ENCODE measurements around the gene AMIGO3. TPM values are rescaled to one million over a fixed set of nuclear protein-coding genes. Genes with fewer than 3 reads are reported as not detected.
"Not testable (repeated sequence)": the region's sequence is repeated elsewhere in the genome, so short reads cannot be mapped to it uniquely, and the experiment has no call there.

Gene AMIGO3
- total RNA-seq, 1 experiment from 2014 or later = 0.32 TPM

DNA sequence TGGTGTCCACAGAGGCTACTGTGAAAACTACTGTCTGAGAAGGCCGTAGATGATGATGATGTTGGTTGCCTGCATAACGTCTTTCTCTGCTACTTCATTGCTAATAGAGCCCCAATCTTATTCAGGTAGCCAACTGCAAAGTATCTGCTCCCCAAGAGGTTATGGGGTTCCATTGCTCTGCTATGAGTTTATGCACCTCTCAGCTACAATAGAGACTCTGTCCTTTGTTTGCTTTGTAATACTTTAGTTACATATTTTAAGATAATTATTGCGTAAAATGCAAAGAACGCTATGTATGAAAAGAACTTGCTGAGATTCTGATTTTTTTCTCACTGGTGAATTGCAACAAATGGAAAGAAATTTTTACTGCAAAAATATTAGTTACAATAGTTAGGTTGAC, 32.0 kb upstream of the AMIGO3 start:
- H3K4me1 ChIP-seq (ENCODE audit: control insufficient read depth in 1 of 2, insufficient read depth in 2 of 2, low read length in 2 of 2) = no peaks in the 10 kb centered on the region
- H3K27me3 ChIP-seq (ENCODE audit: insufficient read depth, low read length) = no peaks in the 10 kb centered on the region
- no peak overlapping the region for H3K4me2 ChIP-seq (ENCODE audit: low read length)
- no TSS peak for BruUV-seq (replicated peaks)
- intact Hi-C loops (cut with micrococcal nuclease) = no loop called here
- no peaks in the 10 kb centered on the region for H3K9me3 ChIP-seq (ENCODE audit: control insufficient read depth in 1 of 2, insufficient read depth in 1 of 2, low read depth in 1 of 2, low read length in 2 of 2)
- ChIA-PET CTCF (no interaction called here), RAD21 (ENCODE audit: low non-redundant PET in 1 of 2, low total read pairs in 2 of 2, uncharacterized antibody in 2 of 2, unreplicated experiment in 2 of 2) (no interaction called here), POLR2A (no interaction called here)
- H3K27ac ChIP-seq (ENCODE audit: low read depth, low read length) = no peak overlapping the region
- H2AFZ ChIP-seq (ENCODE audit: low read depth, low read length, poor library complexity, severe bottlenecking) = no peak overlapping the region
- H3K9ac ChIP-seq (ENCODE audit: low read length) = no peak overlapping the region
- H4K20me1 ChIP-seq (ENCODE audit: insufficient read depth) = peaks cover 4% of the 10 kb centered on the region; the same call in 1 of the 2 replicates
- H3K79me2 ChIP-seq (ENCODE audit: insufficient read depth, low read length) = peaks cover 64% of the 10 kb centered on the region
- peaks cover 0 to 2% of the 10 kb centered on the region in 2 experiments; a peak in 1 of 4 replicates for H3K36me3 ChIP-seq (ENCODE audit: control insufficient read depth in 1 of 2, insufficient read depth in 2 of 2, low read length in 2 of 2)
- TF ChIP-seq SIN3A (IDR thresholded peaks at IDR 0.05; ENCODE audit: low read depth) (no peak), JUND (IDR thresholded peaks at IDR 0.05) (no peak), POLR2AphosphoS5 (IDR thresholded peaks at IDR 0.05; ENCODE audit: low read depth, low read length) (no peak)
- no peaks in the 10 kb centered on the region for H3K9me2 ChIP-seq (ENCODE audit: insufficient read depth)
- no peak for DNase-seq (ENCODE audit: low read depth, low spot score)
- H3K4me3 ChIP-seq (replicated peaks in 1 of 2; ENCODE audit: low read depth in 1 of 2, low read length in 2 of 2) = no peak overlapping the region
- ATAC-seq = no peak

DNA sequence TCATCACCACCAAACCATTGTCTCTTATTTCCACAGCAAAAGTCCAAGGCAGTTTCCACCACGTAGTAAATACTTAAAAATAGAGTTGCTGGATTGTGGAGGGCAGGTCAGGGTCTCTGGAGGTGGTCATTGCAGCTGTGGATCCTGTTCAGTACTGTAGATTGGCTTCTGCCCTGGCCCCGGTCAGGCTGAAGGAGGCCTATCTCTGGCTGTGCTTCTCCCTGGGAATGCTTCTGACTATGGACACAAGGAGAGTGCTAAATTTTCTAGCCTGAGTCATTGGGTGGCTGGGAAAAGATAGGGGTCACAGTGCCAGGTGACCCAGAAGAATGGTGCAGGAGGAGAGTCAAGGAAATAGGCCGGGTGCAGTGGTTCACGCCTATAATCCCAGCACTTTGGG, 30.6 kb upstream of the AMIGO3 start:
- no peak for ATAC-seq
- intact Hi-C loops (cut with micrococcal nuclease) = no loop called here
- CTCF ChIA-PET = no interaction called here
- TF ChIP-seq SIN3A (IDR thresholded peaks at IDR 0.05; ENCODE audit: low read depth) (no peak), CBX3 (IDR thresholded peaks at IDR 0.05; ENCODE audit: low read depth) (no peak), EZH2 (IDR thresholded peaks at IDR 0.05) (no peak), SP1 (IDR thresholded peaks at IDR 0.05; ENCODE audit: low read depth) (no peak), RAD21 (IDR thresholded peaks at IDR 0.05; ENCODE audit: low read depth) (no peak), SRF (IDR thresholded peaks at IDR 0.05; ENCODE audit: low read depth) (no peak)
- TF ChIP-seq, protein P1, sequence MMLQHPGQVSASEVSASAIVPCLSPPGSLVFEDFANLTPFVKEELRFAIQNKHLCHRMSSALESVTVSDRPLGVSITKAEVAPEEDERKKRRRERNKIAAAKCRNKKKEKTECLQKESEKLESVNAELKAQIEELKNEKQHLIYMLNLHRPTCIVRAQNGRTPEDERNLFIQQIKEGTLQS (IDR thresholded peaks at IDR 0.05) = no peak
- Histone ChIP-seq H3K4me3 (replicated peaks in 1 of 2; ENCODE audit: low read depth in 1 of 2, low read length in 2 of 2) (no peak overlapping the region), H3K27ac (ENCODE audit: low read depth, low read length) (no peak overlapping the region), H3K36me3 (ENCODE audit: control insufficient read depth in 1 of 2, insufficient read depth in 2 of 2, low read length in 2 of 2) (peaks cover 0 to 2% of the 10 kb centered on the region in 2 experiments; a peak in 1 of 4 replicates), H4K20me1 (ENCODE audit: insufficient read depth) (0 out of 2 replicates have a peak, but pooled peaks cover 4% of the 10 kb centered on the region), H3K27me3 (ENCODE audit: insufficient read depth, low read length) (no peaks in the 10 kb centered on the region), H3K79me2 (ENCODE audit: insufficient read depth, low read length) (peaks cover 60% of the 10 kb centered on the region), H2AFZ (ENCODE audit: low read depth, low read length, poor library complexity, severe bottlenecking) (no peak overlapping the region), H3K9me2 (ENCODE audit: insufficient read depth) (no peaks in the 10 kb centered on the region), H3K4me2 (ENCODE audit: low read length) (no peak overlapping the region), H3K4me1 (ENCODE audit: control insufficient read depth in 1 of 2, insufficient read depth in 2 of 2, low read length in 2 of 2) (no peaks in the 10 kb centered on the region), H3K9ac (ENCODE audit: low read length) (no peak overlapping the region), H3K9me3 (ENCODE audit: control insufficient read depth in 1 of 2, insufficient read depth in 1 of 2, low read depth in 1 of 2, low read length in 2 of 2) (no peaks in the 10 kb centered on the region)
- no TSS peak for BruUV-seq (replicated peaks)
- DNase-seq (ENCODE audit: low read depth, low spot score) = no peak
- RAD21 ChIA-PET (ENCODE audit: low non-redundant PET in 1 of 2, low total read pairs in 2 of 2, uncharacterized antibody in 2 of 2, unreplicated experiment in 2 of 2) = no interaction called here
- POLR2A ChIA-PET = no interaction called here

DNA sequence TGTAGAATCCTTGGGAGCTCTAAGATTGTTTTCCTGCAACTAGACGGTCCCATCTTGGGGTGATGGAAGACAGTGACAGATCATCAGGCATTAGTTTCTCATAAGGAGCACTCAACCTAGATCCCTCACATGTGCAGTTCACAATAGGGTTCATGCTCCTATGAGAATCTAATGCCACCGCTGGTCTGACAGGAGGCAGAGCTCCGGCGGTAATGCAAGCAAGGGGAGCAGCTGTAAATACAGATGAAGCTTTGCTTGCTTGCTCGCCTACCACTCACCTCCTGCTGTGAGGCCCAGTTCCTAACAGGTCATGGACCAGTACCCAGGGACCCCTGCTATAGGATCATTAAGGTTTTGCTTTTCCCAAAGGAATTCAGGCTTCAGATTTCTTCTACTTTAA, 29.4 kb upstream of the AMIGO3 start:
- BruUV-seq (replicated peaks); H2AFZ ChIP-seq (ENCODE audit: low read depth, low read length, poor library complexity, severe bottlenecking); H3K36me3 ChIP-seq (ENCODE audit: control insufficient read depth in 1 of 2, insufficient read depth in 2 of 2, low read length in 2 of 2); H3K27me3 ChIP-seq (ENCODE audit: insufficient read depth, low read length); POLR2A ChIA-PET; H3K9me3 ChIP-seq (ENCODE audit: control insufficient read depth in 1 of 2, insufficient read depth in 1 of 2, low read depth in 1 of 2, low read length in 2 of 2); H4K20me1 ChIP-seq (ENCODE audit: insufficient read depth); DNase-seq (ENCODE audit: low read depth, low spot score); H3K4me2 ChIP-seq (ENCODE audit: low read length); intact Hi-C loops (cut with micrococcal nuclease); CTCF ChIA-PET; H3K9me2 ChIP-seq (ENCODE audit: insufficient read depth); H3K9ac ChIP-seq (ENCODE audit: low read length); H3K27ac ChIP-seq (ENCODE audit: low read depth, low read length); RAD21 ChIA-PET (ENCODE audit: low non-redundant PET in 1 of 2, low total read pairs in 2 of 2, uncharacterized antibody in 2 of 2, unreplicated experiment in 2 of 2); ATAC-seq; H3K4me1 ChIP-seq (ENCODE audit: control insufficient read depth in 1 of 2, insufficient read depth in 2 of 2, low read length in 2 of 2); H3K4me3 ChIP-seq (replicated peaks in 1 of 2; ENCODE audit: low read depth in 1 of 2, low read length in 2 of 2): not testable (repeated sequence)
- H3K79me2 ChIP-seq (ENCODE audit: insufficient read depth, low read length) = peaks cover 57% of the 10 kb centered on the region

Measured in HCT116 (cell line).